Fibroblast of mammary gland (primary cell): Measurements from ENCODE around the gene NFATC2.

ENCODE experiments used
- DNase-seq: peaks from one replicate; pipeline ENCODE4 v3.0.0-alpha.2; 2010; ENCODE audit warnings: low read depth
- H3K4me3 ChIP-seq: 2 replicates; pipeline ENCODE4 v1.5.1; 2011; ENCODE audit warnings: low read depth, mild to moderate bottlenecking, low read length, moderate library complexity; ENCODE audit not compliant: control insufficient read depth
- CTCF ChIP-seq: conservative IDR thresholded peaks from 2 replicates; pipeline ENCODE4 v1.5.1; 2011; ENCODE audit warnings: low read depth, low read length, inconsistent platforms; ENCODE audit not compliant: control insufficient read depth, insufficient read depth

The NFATC2 gene

DNA sequence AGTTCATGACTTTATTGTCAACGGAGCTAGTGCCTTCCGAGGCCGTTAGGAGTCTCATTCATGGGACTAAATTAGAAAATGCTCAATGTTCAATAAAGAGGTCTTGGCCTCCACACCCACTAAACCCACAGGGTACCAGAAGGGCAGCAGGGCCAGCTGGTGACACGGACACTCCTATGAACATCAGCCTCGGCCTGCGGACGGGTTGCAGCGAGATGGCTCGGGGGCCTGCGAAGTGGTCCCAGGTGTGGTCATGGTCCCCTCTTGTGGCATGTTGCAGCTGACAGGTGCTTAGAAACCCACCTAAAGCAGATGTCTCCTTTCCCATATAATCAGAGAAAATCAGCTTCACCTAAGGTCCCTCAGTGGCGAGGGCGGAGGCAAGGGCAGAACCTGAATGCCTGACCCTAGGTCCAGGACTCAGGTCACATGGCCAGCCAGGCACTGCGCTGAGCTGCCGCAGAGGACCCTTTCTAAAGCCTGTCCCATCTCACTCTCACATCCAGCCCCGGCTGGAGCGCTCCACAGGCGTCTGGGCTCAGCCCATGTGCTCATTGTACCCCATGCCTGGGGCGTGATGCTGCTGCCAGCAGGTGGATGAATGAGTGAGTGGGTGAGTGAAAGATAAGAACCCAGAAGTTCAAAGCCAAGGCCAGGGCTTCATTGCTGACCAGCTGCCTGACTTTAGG, 35.8 kb downstream of the NFATC2 start:
- no peak overlapping the region for H3K4me3 ChIP-seq
- no peak for DNase-seq
- no peak for TF ChIP-seq CTCF

- TF ChIP-seq CTCF, result no peak
- no peak overlapping the region for H3K4me3 ChIP-seq
- no peak for DNase-seq
Observed at GRCh38 chr20:51505566-51505965, 37.0 kb downstream of the NFATC2 start.

GRCh38 chr20:51503376-51503775, 39.1 kb downstream of the NFATC2 start:
- TF ChIP-seq CTCF, result no peak
- no peak overlapping the region for H3K4me3 ChIP-seq

GRCh38 chr20:51500936-51501335, 41.6 kb downstream of the NFATC2 start:
- H3K4me3 ChIP-seq, result no peak overlapping the region
- DNase-seq, result no peak
- no peak for TF ChIP-seq CTCF

More at GRCh38 chr20:51503376-51503775, 39.1 kb downstream of the NFATC2 start:
- DNase-seq, result no peak

DNA sequence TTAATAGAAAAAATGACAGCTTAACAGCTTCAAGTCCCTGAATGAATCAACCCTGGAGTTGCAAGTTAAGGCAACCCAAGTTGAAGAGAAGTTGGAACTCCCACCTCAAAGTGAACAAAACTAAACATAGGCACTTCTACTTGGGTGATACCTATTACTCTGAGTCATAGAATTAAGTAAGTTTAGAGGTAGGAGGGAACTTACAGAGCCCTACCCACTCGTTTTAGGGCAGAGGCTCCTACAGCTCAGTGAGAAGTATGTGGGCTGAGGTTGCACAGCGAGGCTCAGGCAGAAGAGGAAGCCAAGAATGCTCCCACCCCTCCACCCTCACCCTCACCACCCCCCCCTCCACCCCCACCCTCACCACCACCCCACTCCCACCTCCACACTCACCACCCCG, 42.2 kb downstream of the NFATC2 start:
- no peak for DNase-seq
- no peak for TF ChIP-seq CTCF
- no peak overlapping the region for H3K4me3 ChIP-seq

- no peak overlapping the region for H3K4me3 ChIP-seq
- no peak for DNase-seq
- no peak for TF ChIP-seq CTCF
Observed at GRCh38 chr20:51498765-51499540, 43.6 kb downstream of the NFATC2 start.
